Skin of body (tissue), 2 donors: ENCODE measurements around the gene PSMD9. TPM values are rescaled to one million over a fixed set of nuclear protein-coding genes. Genes with fewer than 3 reads are reported as not detected.
A peak's percentile ranks its signal among the peaks of the same experiment; 100 is the strongest.
"Not testable (repeated sequence)": the region's sequence is repeated elsewhere in the genome, so short reads cannot be mapped to it uniquely, and the experiment has no call there.

ENCODE experiments used
- DNase-seq: peaks from one replicate; lab custom pipeline; 2025; lab: John Stamatoyannopoulos, UW
- total RNA-seq: library from RNA; depleted of rRNA; stranded (reverse); fragments of >200 nt; gene quantifications from one replicate; pipeline ENCODE4 v1.2.3, GENCODE V29; 2014

Gene PSMD9
- total RNA-seq, 1 donor from 2014 or later: 34.2 TPM

DNA sequence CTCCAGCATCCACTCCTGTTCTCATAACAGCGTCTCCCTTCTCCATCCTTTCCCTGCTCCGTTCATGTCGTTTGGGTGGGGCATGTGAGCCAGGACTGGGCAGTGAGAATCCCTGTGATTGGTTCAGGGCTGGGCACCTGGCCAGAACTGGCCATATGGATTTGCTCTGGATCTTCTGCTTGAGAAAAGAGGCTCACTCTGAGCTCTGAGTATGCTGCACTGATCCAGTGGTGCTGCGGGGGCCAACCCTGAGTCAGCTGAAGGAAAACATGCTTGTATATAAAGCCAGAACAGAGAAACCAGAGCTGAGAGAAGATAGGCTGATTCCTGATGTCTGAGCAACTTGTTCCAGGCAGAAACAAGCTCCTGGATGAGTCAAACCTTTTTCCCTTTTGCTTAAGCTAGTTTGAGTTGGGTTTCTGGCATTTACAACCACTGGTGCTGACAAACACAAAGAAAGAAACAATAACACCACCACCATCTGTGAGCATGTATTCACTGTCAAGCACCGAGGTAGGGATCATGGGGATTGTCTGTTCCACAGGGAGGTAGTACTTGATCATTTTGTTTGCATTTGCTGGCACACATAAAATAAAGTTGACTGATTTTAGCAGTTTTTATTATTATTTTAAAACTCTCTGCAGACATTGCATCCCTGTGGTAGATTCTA is 15.9 kb upstream of the PSMD9 start:
- peak; percentile 67 for DNase-seq

DNA sequence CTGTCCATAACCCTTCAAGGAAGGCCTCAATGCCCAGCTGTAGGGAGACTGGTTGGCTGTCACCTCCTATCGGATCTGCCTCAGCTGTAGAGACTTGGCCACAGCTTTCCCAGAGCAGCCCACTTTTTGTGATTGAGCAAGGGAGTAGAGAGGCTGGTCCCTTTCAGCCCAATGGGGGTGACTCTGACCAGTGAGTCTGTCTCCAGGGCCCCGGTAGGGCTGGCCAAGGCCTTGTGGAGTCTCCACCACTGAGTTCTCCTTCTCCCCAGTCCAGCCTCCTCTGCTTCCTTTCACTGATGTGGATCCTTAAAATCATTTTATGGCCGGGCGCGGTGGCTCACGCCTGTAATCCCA is 15.4 kb upstream of the PSMD9 start:
- DNase-seq: no peak

DNA sequence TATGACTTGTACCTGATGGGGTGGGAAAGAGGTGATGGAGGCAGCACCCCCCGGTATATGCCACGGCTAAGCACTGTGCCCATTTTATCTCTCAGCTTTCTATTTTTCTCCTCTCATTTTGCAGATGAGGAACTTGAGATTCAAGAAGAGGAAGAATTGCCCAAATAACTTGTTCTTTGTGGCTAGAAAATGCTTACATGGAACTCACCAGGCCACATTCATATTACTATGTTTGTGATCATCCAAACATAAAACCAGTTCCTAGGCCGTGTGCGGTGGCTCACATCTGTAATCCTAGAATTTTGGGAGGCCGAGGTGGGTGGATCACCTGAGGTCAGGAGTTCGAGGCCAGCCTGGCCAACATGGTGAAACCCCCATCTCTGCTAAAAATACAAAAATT is 14.5 kb upstream of the PSMD9 start:
- DNase-seq: no peak

DNA sequence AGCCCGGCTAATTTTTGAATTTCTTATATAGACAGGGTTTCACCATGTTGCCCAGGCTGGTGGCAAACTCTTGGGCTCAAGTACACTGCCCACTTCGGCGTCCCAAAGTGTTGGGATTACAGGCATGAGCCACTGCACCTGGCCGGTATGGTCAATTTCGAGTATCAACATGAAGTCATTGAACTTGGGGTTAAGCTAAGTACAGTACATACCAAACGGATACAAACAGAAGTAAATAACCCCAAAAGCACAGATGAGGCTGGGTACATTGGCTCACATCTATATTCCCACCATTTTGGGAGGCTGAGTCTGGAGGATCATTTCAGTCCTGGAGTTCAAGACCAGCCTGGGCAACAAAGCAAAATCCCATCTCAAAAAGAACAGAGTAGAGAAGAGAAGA is 13.0 kb upstream of the PSMD9 start:
- DNase-seq: no peak

DNA sequence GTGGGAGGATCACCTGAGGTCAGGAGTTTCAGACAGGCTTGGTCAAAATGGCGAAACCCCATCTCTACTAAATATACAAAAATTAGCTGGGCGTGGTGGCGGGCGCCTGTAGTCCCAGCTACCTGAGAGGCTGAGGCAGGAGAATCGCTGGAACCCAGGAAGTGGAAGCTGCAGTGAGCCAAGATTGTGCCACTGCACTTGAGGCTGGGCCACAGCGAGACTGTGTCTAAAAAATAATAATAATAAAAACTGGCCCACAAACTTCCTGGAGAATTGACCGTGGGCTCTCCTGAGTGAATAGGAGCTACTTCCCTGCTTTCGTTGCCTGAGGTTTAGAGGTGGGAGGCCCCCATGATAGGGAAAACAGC is 12.5 kb upstream of the PSMD9 start:
- not testable (repeated sequence) for DNase-seq

DNA sequence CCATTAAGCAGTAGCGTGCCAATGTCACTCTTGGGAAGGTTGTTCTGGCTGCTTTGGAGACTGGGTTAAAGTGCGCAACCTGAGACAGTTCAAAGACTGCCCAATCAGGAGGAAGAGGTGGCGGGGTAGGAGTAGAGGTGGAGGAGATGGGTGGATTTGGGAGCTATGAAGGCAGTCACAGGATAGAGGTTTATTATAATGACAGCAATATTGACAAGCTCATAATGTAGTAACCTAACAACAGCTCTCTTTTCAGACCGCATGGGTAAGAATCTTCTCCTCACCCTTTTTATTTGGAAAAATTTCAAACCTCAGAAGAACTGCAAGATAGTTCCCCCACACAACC is 5.3 kb upstream of the PSMD9 start:
- no peak for DNase-seq

DNA sequence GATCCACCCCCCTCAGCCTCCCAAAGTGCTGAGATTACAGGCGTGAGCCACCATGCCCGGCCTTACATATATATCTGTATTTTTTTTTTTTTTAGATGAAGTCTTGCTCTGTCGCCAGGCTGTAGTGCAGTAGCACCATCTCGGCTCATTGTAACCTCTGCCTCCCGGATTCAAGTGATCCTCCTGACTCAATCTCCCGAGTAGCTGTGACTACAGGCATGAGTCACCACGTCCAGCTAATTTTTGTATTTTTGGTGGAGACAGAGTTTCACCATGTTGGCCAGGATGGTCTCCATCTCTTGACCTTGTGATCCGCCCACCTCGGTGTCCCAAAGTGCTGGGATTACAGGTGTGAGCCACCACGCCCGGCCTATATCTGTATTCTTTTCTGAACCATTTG is 3.5 kb upstream of the PSMD9 start:
- DNase-seq: not testable (repeated sequence)

DNA sequence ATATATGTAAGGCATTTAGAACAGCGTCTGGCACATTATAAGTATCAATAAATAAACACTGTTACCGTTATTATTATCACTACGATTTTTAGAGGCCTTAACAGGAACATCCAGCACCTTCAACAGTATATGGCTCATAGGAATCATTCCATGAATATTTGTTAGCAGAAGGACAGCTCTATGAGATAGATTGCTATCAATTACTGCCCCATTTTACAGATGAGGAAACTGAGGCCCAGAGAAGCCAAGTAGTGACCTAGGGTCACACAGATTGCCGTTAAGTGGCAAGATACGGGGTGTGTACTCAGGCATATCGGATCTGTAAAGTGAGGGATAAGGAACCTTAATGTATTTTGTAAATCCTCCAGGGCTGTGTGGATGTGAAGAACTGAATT is 510 bp upstream of the PSMD9 start:
- no peak for DNase-seq

DNA sequence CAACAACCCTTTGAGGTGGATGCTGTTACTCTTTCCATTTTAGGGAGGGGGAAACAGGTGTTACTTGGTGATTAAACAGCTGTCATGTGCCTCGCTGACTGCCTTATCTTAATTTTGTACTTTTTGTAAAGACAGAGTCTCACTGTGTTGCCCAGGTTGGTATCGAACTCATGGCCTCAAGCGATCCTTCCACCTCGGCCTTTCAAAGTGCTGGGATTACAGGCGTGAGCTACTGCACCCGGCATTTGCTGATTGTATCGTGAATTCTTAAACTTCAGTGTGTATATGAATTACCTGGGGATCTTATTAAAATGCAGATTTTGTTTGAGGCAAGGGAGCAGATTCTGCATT is 659 bp downstream of the PSMD9 start:
- DNase-seq: no peak

DNA sequence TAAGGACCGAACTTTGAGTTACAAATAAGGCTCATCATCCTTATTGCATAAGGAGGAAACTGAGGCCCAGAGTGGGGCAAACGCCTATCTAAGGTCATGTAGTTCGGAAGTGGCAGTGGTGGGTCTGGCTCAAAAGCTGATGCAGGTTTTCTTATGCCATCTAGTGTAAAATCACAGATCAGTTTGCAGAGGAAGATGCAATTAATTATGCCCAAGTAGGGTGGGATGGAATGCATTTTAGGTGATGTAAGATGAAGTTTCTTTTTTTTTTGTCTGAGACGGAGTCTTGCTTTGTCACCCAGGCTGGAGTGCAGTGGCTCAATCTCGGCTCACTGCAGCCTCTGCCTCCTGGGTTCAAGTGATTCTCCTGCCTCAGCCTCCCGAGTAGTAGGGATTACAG is 1.1 kb downstream of the PSMD9 start:
- not testable (repeated sequence) for DNase-seq

DNA sequence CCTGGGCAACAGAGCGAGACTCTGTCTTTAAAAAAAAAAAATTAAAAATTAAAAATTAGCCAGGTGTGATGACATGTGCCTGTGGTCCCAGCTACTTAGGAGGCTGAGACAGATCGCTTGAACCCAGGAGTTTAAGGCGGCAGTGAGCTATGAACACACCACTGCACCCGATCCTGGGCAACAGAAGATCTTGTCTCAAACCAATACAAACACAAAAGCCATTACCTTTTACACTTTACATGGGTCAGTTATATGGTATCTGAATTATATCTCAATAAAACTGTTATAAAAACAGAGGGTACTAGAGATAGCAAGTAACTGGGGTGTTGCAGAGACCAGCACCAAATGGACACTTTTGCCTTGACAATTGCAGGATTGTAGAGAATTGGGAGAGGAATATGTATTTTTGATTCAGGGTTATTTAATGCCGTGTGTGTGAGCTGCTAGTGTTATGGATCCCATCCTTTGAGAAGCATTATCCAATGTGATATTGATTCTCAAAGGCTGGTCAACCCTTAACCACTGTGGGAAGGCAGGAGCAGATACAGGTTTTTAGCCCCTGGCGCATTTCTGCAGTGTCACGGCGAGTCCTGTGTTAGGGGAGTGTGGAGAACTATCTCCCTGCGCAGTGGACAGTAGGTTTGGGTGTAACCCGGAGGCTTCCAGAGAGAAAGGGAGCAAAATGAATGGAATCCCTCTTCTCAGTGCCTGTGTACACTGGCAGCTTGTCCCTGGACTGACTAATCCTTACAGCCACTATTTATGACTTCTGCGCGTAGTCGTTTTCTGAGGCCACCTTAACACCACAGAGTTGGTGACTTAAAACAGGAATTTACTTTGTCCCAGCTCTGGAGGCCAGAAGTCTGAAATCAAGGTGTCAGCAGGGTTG is 4.3 kb downstream of the PSMD9 start:
- DNase-seq: no peak

DNA sequence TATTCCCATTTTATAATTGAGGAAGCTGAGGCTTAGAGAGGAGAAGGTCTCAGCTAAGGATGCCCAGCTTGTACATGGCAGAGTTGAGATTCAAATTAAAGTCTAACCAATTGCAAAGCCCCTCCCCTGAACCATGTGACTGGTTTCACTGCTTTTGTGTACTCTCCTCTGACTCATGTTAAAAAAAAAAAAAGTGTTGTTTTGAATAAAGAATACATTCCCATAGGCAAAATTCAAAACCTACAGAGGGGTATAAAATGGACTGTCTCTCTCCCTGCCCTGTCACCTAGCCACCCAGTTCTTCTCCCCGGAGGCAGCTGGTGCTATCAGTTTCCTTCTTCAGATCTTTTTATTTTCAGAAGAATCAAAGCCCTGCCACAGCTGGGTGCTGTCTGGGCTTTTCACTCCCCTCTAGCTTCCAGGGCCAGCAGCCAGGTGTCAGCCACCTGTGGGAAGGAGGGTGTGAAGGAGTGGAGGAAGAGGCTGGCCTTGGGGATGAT is 5.4 kb downstream of the PSMD9 start:
- no peak for DNase-seq

DNA sequence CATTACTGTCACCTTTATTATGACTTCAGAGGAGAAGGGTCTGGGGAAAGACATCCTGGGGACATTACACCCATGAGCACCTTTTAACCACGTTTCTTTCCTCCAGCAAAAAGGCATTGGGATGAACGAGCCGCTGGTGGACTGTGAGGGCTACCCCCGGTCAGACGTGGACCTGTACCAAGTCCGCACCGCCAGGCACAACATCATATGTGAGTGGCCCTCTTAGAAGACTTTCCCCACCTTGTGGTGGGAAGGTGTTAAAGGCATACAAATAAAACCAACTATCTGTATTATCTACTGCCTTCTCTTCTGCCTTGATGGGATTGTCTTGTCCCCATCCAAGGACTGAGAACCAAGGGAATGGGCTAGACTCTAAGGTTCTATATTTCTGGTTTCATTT is 6.0 kb downstream of the PSMD9 start:
- DNase-seq: no peak

DNA sequence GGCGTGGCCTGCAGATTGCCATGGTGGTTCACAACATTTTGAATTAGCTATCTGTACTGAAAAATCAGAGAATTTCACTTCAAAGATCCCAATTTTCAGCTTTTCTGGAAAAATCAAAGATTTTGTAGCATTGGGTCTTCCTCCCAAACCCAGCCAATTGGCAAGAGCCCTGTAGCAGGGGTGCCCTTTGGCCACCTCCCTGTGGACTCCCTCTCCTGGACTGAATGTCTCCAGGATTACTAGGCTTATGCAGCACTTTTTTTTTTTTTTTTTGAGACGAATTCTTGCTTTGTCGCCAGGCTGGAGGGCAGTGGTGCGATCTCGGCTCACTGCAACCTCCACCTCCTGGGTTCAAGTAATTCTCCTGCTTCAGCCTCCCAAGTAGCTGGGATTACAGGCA is 9.7 kb downstream of the PSMD9 start:
- no peak for DNase-seq

DNA sequence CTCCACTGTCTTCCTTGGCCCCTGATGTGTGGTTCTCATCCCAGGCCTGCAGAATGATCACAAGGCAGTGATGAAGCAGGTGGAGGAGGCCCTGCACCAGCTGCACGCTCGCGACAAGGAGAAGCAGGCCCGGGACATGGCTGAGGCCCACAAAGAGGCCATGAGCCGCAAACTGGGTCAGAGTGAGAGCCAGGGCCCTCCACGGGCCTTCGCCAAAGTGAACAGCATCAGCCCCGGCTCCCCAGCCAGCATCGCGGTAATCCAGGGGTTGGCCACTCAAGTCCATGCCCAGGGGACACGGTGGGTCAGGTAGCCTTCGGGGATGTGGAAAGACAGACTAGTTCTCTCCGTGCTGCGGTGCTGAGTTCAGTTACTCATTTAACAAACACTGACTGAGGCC is 11.0 kb downstream of the PSMD9 start:
- no peak for DNase-seq

DNA sequence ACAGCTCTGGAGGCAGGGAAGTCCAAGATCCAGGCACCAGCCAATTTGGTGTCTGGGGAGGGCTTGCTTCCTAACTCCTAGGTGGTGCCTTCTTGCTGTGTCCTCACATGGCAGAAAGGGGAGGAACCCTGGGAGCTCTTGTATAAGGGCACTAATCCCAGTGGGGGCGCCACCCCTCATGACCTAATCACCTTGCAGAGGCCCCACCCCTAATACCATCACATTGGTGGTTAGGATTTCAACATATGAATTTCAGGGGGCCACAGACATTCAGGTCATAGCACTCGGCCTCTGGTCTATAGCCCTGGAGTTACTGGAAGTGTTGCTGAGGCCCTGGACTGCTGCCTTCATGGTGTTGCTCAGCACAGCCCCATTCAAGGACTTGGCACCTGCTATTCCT is 14.6 kb downstream of the PSMD9 start:
- no peak for DNase-seq

DNA sequence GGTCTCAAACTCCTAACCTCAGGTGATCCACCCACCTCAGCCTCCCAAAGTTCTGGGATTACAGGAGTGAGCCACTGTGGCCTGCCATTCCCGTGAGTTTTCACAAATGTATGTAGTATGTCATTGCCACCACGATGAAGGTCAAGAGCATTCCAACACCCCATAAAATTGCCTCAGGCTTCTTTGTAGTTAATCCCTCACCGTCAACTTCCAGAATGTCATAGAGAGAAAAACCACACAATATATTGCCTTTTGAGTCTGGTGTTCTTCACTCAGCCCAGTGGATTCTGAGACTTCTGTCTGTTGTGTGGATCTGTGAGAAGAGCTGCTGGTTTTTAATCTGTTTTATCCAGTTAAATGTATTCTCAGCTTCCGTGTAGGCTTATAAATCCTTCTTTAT is 17.2 kb downstream of the PSMD9 start:
- no peak for DNase-seq

DNA sequence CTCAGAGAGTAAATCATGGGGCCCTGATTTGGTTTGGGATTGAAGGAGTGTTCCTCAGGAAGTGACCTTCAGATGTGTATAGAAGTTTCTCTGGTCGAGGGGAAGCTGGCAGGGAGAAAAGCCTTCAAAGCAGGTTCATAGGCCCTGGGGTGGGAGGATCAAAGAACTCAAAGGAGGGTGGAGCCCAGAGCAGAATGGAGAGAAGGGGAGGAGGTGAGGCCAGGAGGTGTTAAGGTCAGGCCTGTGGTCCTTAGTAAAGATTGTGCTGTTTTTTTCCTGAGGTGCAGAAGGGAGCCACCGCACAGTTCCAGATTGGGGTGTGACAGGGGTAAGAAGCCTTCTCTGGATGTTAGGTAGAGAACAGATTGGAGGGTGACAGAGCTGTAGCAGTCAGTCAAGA is 20.1 kb downstream of the PSMD9 start:
- no peak for DNase-seq

DNA sequence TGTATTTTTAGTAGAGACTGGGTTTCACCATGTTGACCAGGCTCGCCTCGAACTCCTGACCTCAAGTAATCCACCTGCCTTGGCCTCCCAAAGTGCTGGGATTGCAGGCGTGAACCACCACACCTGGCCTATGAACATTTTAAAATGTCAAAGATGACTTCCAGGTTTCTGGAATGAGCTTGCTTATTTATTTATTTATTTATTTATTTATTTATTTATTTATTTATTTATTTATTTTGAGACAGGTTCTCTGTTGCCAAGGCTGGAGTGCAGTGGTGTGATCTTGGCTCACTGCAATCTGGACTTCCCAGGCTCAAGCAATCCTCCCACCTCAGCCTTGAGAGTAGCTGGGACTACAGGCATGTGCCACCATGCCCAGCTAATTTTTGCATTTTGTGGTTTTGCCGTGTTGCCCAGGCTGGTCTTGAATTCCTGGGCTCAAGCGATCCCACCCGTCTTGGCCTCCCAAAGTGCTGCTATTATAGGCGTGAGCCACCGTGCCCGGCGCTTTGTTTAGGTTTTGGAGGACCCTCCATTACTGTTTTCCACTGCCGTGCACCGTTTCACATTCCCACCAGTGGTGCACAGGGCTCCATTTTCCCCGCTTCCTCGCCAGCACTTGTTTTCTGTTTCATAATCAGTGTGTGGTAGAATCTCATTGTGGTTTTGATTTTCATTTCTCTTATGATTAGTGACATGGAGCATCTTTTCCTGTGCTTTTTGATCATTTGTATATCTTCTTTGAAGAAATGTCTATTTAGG is 23.4 kb downstream of the PSMD9 start:
- DNase-seq: no peak

DNA sequence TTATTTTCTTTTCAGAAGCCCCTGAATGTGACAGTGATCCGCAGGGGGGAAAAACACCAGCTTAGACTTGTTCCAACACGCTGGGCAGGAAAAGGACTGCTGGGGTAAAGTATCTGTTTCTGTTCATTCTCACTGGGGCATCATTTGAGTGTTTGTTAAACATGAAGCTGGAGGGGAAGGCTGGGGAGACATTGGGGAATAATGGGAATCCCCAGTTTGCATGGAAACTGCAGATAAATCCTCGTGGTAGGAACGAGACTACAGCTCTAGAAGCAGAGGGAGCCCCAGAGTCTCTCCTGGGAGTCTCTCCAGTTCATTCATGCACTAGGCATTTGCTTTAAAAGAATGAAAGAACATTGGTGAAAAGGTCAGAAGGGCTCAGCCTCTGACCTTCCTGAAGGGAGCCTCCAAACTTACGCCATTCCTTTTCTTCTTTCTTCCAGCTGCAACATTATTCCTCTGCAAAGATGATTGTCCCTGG is 27.3 kb downstream of the PSMD9 start:
- no peak for DNase-seq

DNA sequence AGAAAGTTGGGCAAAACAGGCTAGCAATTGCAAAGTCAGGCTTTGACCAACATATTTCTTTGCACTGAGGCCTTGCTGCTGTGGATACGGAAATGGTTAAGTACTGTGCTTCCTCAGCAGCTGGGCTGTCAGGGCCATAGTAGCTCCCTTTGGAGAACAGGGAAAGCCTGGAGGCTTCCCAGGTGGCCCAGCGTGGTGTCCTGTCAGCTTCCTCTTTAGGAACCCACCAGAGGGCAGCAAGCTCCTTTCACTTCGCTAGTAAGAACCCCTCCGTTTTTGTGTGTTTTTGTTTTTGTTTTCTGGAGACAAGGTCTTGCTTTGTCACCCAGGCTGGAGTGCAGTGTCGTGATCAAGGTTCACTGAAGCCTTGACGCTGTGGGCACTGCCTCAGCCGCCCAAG is 28.1 kb downstream of the PSMD9 start:
- peak; percentile 12 for DNase-seq

DNA sequence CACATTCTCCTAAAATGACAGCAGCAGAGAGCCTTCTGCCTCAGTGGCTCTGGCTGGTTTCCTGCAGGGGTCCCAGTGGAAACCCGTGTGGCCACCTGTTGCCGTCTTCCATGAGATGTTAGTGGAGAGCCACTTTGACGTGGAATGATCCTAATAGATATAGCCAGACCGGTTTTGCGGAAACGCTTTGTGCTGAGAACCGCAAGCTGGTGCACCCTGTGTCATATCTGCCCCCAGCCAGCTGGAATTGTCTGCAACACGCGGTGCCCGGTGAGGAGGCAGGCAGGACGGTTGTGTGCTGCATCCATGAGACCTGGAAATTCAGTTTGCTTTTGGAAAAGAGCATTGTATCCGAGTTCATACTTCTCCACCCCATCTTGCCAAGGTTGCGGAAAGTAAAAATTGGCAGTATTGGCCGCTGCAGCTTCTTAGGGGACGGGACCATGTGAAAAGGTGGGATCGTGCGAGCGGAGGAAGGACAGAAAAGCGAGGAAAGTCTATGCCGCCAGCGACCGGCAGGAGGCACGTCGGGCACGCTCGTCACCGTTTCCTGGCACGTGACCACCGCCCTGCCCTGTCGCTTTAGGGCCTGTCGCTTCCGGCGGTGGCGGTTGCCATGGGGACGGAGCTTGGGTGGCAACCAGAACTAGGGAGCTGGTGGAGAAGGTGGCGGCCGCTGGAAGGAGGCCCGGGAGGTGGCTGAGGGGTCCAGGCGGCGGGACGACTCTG is 29.5 kb downstream of the PSMD9 start, which contains the start of gene CFAP251:
TSS of gene CFAP251 (plus strand) at position 643 of the 729 bp plus-strand sequence. CDS start 2,714 bp downstream, outside the sequence.
- peak; percentile 51 for DNase-seq
